GM21360 (cell line): ENCODE results near the gene ADGRF3.
"Not testable (repeated sequence)": the region's sequence is repeated elsewhere in the genome, so short reads cannot be mapped to it uniquely, and the experiment has no call there.

Experiments used
- ATAC-seq: cut with Tn5 transposase; IDR thresholded peaks from one replicate; pipeline ENCODE4 v1.9.1; 2021; ENCODE audit warnings: mild to moderate bottlenecking, moderate library complexity; ENCODE audit not compliant: unreplicated experiment

ADGRF3 gene

GRCh38 chr2:26284132-26284531, 62.5 kb downstream of the ADGRF3 start:
- ATAC-seq: no peak

DNA sequence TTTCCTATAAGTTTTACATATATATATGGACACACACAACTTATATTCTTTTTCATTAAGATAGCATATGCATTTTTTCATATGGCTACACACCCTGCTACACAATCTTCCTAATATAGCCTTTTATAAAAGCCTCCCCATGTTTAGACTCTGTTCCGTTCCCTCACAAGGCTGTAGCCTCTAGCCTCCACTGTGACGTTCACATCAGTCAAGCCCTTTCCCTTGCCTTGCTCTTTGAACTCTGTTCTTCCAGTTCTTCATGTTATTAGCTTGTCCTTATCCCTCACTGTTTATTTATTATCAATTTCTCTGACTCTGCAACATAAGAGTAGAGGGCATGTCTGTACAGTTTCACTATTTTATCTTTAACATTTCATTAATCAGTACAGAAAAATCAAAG, 63.0 kb downstream of the ADGRF3 start:
- no peak for ATAC-seq

- ATAC-seq: no peak
Measured at GRCh38 chr2:26281226-26281625, 65.4 kb downstream of the ADGRF3 start.

DNA sequence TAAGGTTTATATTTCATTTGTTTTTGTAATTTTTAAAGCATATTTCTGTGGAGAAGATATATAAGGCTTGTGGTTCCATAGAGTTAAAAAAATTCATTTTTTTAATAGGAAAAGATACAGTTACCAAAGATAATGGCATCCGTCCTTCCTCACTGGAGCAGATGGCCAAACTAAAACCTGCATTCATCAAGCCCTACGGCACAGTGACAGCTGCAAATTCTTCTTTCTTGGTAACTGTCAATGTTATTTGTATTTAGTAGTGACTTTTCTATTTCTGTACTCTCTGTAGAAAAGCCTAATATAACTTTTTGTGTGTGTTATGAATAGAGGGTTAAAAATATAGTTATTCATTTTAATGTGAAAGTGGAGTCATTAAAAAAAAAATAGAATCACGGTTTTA, 66.7 kb downstream of the ADGRF3 start:
- ATAC-seq: no peak

GRCh38 chr2:26276484-26277227, 69.9 kb downstream of the ADGRF3 start:
- no peak for ATAC-seq

GRCh38 chr2:26274058-26274613, 72.5 kb downstream of the ADGRF3 start:
- ATAC-seq: no peak

- ATAC-seq: no peak
Measured at GRCh38 chr2:26273501-26273900, 73.1 kb downstream of the ADGRF3 start.

GRCh38 chr2:26270373-26270772, 76.2 kb downstream of the ADGRF3 start:
- ATAC-seq: no peak

DNA sequence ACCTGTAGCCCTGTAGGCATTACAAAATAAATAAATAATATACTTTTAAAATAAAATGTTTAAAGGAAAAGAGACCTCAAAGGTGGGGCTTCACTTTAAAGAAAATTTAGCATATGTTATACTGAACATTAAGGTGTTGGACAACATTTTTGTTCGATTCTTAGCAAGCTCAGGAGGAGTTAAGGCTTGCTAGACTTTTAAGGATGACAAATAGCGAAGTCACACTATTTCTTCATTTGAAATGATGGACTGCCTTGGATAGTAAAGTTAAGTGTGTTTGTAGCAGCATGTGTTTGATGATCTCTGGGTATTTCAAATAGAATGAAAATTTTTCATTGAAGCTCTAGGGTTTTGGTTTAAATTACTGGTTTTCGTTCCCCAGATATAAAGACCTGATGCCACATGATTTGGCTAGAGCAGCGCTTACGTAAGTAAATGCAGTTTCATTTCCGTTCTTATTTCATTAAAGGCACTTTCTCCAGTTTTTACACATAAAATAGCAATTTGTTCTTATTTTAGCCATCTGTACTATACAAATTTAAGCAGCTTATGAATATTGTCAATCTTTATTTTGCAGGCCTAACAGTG, 76.9 kb downstream of the ADGRF3 start:
- ATAC-seq: no peak

GRCh38 chr2:26268670-26269385, 77.8 kb downstream of the ADGRF3 start:
- ATAC-seq: not testable (repeated sequence)

GRCh38 chr2:26268213-26268612, 78.4 kb downstream of the ADGRF3 start:
- no peak for ATAC-seq

DNA sequence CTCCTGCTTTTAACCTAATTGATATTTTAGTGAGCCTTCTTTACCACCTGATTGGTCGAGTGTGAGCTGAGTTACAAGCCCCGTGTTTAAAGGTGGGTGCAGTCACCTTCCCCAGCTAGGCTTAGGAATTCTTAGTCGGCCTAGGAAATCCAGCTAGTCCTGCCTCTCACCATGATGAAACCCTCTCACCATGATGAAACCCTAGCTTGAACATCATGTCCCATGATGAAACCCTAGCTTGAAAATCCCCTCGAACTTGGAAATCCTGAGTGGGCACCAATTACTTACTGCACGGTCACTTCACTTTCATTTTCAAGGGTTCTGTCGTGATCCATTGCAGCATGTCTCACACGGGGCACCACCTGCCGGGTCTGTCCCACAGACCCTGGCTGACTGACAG, 87.8 kb downstream of the ADGRF3 start:
- not testable (repeated sequence) for ATAC-seq
